Activated CD8-positive, alpha-beta memory T cell treated with anti-CD3 and anti-CD28 coated beads for 24 hours (primary cell): ENCODE data around the gene HIP1.
"Not testable (repeated sequence)": the region's sequence is repeated elsewhere in the genome, so short reads cannot be mapped to it uniquely, and the experiment has no call there.

Source experiments
- DNase-seq: peaks from one replicate; pipeline ENCODE4 v3.0.0-alpha.2; 2020

HIP1 gene

DNA sequence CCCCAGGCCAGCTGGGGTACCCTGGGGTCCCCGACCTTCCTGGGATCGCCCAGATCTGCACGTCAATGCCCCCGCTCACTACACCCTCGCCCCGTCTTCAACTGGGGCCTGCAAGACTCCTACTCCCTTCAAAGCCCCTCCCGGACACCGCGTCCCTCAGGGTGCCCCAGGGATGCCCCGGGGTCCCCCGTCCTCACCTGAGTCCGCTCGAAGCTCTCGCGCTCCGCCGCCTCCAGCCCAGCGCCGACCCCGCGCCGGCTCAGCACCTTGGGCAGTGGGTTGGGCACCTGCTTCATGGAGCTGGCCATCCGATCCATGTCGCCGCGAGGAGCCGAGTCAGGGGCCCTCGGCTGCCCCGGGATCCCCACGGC is at the start of gene HIP1:
HIP1 (minus strand) TSS at position 338 of the 371 bp plus-strand sequence; CDS start at position 317, 21 bp downstream.
- DNase-seq: no peak

GRCh38 chr7:75788154-75788847 is 49.6 kb upstream of the HIP1 start:
- DNase-seq: not testable (repeated sequence)

- DNase-seq: not testable (repeated sequence)
Measured at GRCh38 chr7:75783058-75783457, 44.3 kb upstream of the HIP1 start.

DNA sequence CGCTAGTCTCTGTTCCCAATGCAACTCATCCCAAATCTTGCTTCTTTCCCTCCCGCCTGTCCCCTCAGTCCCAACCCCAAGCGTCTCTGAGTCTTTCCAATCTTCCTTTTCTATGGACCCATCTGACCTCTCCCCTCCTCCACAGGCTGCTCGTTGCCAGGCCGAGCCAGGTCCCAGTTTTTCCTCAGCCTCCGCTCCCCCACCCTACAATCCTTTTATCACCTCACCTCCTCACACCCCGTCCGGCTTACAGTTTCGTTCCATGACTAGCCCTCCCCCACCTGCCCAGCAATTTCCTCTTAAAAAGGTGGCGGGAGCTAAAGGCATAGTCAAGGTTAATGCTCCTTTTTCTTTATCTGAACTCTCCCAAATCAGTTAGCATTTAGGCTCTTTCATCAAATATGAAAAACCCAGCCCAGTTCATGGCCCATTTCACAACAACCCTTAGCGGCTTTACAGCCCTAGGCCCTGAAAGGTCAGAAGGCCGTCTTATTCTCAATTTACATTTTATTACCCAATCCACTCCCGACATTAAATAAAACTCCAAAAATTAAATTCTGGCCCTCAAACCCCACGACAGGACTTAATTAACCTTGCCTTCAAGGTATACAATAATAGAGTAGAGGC is 42.0 kb upstream of the HIP1 start:
- DNase-seq: not testable (repeated sequence)

DNA sequence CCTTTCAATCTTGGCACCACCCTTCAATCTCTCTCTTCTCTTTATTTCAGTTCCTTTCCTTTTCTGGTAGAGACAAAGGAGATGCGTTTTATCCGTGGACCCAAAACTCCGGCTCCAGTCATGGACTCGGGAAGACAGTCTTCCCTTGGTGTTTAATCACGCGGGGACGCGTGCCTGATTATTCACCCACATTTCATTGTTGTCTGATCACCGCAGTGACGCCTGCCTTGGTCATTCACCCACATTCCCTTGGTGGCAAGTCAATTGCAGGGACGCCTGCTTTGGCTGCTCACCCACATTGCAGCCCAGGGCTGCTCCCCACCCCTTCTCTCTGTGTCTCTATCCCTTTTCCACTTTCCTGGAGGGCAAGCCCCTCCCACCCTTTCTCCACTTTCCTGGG is 40.8 kb upstream of the HIP1 start:
- DNase-seq: not testable (repeated sequence)

- not testable (repeated sequence) for DNase-seq
Measured at GRCh38 chr7:75779035-75779434, 40.3 kb upstream of the HIP1 start.

DNA sequence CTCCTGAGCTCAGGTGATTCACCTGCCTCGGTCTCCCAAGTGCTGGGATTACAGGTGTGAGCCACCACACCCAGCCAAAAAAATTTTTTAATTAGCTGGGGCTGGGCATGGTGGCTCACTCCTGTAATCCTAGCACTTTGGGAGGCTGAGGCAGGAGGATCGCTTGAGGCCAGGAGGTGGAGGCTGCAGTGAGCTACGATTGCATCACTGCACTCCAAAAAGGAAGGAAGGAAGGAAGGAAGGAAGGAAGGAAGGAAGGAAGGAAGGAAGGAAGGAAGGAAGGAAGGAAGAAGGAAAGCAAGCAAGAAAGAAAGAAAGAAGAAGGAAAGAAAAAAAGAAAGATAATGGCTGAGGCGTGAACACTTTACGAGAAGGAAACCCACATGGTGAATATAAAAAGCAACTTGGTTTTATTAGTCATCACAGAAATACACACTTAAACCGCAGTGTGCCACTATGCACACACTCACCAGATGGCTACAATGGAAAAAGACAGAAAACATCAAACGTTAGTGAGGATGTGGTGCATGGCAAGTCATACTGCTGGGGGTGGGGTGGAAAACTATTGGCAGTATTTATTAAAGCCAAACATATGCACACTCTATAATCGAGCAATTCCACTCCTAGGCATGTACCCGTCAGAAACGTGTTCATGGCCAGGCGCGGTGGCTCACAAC is 37.7 kb upstream of the HIP1 start:
- peak; percentile 75 for DNase-seq

DNA sequence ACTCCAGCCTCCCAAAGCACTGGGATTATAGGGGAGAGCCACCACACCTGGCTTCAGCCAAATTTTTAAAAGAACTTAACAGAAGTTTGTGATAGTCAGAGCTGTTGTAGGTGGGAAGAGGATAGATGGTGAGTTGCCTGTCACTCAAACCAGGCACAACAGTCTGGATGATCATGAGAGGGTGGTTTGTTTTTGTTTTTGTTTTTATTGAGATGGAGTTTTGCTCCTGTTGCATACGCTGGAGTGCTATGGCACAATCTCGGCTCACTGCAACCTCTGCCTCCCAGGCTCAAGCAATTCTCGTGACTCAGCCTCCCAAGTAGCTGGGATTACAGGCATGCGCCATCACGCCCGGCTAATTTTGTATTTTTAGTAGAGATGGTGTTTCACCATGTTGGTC is 35.2 kb upstream of the HIP1 start:
- not testable (repeated sequence) for DNase-seq

DNA sequence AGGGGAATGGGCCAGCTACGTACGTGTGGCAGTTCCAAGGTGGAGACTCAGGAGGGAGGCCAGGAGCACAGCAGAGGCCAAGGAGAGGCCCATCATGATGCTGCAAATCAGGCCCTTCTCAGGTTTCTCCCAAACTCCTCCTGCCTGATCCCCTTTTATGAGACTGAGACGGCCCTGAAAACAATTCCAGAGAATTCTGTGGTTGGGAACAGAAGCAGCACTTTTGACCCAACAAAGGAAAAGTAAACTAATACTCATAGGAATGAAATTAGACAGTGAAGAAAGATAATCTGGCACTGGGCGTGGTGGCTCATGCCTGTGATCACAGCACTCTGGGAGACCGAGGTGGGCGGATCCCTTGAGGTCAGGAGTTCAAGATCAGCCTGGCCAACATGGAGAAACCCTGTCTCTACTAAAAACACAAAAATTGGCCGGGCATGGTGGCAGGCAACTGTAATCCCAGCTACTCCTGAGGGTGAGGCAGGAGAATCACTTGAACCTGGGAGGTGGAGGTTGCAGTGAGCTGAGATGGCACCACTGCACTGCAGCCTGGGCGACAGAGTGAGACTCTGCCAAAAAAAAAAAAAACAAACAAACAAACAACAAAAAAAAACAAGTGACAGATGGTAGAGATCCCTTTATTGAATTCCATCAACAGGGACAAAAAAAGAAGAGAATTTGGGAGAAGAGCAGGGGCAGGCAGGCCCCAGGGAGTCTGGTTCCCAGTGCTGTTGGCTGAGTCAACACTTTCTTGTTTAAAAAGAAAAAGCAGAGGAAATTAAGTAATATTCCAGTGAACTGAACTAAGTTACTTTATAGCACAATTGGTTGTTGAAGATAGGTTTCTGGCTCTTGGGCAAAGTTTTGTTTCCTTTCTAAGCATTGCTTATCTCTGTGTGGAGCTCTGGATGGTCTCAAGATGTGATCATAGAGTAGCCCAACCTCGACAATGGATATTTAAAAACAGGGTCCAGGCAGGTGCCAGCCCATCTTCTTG is 33.6 kb upstream of the HIP1 start, which contains the start of gene CCL26:
CCL26 (minus strand) TSS at position 131 of the 997 bp plus-strand sequence; CDS start at position 96, 35 bp downstream.
- DNase-seq: no peak

DNA sequence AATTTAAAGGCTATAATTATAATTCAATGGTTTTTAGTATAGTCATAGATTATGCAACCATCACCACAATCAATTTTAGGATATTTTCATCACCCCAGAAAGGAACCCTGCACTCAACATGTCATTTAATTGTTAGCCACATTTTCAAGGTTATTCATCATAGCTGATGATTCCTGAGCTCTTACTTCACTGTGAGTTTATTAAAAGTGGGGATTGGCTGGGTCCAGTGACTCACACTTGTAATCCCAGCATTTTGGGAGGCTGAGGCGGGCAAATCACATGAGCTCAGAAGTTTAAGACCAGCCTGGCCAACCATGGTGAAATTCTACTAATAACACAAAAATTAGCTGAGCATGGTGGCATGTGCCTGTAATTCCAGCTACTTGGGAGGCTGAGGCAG is 32.5 kb upstream of the HIP1 start:
- DNase-seq: no peak

- DNase-seq: peak; percentile 59
Measured at GRCh38 chr7:75762350-75762917, 23.7 kb upstream of the HIP1 start.

- not testable (repeated sequence) for DNase-seq
Measured at GRCh38 chr7:75761801-75762200, 23.1 kb upstream of the HIP1 start.

DNA sequence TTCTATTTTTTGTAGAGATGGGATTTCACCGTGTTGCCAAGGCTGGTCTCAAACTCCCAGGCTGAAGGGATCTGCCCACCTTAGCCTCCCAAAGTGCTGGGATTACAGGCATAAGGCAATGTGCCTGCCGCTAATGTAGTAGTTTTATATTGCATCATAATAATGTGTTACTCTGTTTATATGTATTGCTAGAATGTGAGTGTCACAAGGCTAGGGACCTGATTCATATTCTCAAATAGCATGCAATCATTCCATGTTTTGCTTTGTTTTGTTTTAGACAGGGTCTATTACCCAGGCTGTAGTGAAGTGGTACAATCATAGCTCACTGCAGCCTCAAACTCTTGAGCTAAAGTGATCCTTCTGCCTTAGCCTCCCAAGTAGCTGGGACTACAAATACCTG is 19.8 kb upstream of the HIP1 start:
- no peak for DNase-seq

GRCh38 chr7:75757860-75758259 is 19.1 kb upstream of the HIP1 start:
- no peak for DNase-seq

GRCh38 chr7:75756991-75757676 is 18.4 kb upstream of the HIP1 start:
- no peak for DNase-seq

DNA sequence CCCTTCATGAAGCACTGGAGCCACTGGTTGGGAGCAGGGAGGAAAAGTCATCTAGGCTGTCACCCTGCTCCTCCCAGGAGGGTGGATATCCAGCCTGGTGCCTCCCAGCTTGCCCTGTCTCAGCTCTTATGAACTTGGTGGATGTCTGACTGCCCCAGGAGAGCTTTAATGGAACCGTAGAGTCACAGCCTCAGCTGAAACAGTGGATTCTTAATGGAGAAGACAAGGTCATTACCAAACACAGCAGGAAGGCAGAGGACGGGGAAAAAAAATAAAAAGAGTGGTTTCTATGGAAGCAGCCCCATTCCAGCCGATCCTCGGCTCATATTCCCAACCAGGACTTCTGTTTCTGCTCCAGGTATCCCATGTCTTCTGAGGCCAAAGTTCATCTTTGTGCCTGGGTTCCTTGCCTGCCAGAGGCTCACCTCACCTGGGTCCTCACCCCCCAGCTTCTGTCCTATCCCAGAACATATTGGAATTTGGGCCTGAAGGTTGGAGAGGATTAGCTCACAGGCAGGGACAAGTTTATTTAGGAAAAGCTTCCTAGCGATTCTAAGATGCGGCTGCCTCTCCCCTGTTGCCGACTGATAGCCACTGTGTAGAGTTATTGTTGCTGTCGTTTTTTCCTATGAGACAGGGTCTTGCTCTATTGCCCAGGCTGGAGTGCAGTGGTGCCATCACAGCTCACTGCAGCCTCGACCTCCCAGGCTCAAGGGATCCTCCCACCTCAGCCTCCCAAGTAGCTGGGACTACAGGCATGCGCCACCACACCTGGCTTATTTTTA is 17.7 kb upstream of the HIP1 start:
- DNase-seq: no peak

- DNase-seq: no peak
Measured at GRCh38 chr7:75743455-75743859, 4.7 kb upstream of the HIP1 start.

- no peak for DNase-seq
Measured at GRCh38 chr7:75740846-75741497, 2.2 kb upstream of the HIP1 start.

DNA sequence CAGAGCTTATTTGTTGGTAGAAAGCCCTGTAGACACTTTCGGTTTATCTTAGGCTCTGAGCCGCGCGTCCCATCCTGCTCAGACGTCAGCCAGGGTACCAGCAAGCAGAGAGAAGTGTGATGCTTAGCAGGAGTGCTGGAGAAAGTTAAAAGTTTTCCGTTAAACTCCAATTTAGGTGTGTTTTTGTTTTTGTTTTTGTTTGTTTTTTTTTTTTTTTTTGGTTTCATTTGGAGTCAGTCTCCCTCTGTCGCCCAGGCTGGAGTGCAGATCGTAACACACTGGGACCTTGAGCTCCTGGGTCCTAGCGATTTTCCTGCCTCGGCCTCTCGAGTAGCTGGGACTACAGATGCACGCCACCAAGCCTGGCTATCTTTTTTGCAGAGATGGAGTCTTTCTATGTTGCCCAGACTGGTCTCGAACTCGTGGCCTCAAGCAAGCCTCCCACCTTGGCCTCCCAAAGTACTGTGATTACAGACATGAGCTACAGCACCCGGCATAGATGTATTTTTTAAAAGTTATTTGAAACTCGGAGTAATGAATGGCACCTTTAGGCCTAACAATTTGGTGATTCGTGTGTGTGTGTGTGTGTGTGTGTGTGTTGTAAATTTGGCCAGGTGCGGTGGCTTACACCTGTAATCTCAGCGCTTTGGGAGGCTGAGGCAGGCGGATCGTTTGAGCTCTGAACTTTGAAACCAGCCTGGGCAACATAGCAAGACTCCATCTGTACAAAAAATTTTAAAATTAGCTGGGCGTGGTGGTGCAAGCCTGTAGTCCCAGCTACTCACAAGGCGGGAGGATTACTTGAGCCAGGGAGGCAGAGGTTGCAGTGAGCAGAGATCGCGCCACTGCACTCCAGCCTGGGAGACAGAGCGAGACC is 1.3 kb upstream of the HIP1 start:
- no peak for DNase-seq
